Measurements from ENCODE around the gene PISD.

GRCh38 chr22:31574055-31574670 lies 87.9 kb downstream of the PISD start:
- TF ChIP-seq CTCF (conservative IDR thresholded peaks at IDR 0.05; ENCODE audit: low read length) (no peak), EZH2phosphoT487 (IDR thresholded peaks at IDR 0.05; ENCODE audit: borderline replicate concordance) (no peak)
